MCF 10A (cell line): ENCODE measurements around the gene NDN. TPM values are rescaled to one million over a fixed set of nuclear protein-coding genes. Genes with fewer than 3 reads are reported as not detected.

Experiments used
- BruUV-seq: library from RNA; stranded (reverse); fragments of 400-500 nt; replicated peaks from 2 replicates; lab custom pipeline; 2021; lab: Mats Ljungman, UMichigan
- CTCF ChIA-PET: fragments of 300-600 bp; sonication (Branson Sonifier 250); formaldehyde crosslinking; extraction: SDS; loops from one replicate; lab custom pipeline; 2021; ENCODE audit warnings: antibody characterized with exemption, inconsistent platforms; lab: Yijun Ruan, JAX
- POLR2A ChIA-PET: fragments of 300-600, 350-650 bp; sonication (Branson Sonifier 250); formaldehyde crosslinking; extraction: SDS; loops from one replicate; lab custom pipeline; 2020; ENCODE audit warnings: antibody characterized with exemption, inconsistent platforms; lab: Yijun Ruan, JAX
- DNase-seq: peaks from one replicate; pipeline ENCODE4 v3.0.0-alpha.2; 2018; ENCODE audit not compliant: unreplicated experiment
- H3K27ac Mint-ChIP-seq: one replicate; pipeline ENCODE4 v1.8.0; 2022; ENCODE audit warnings: mild to moderate bottlenecking, low read depth, mixed read lengths; ENCODE audit not compliant: unreplicated experiment
- H3K27me3 Mint-ChIP-seq: one replicate; pipeline ENCODE4 v1.8.0; 2022; ENCODE audit warnings: mixed read lengths; ENCODE audit not compliant: insufficient read depth, unreplicated experiment
- H3K36me3 Mint-ChIP-seq: one replicate; pipeline ENCODE4 v1.8.0; 2022; ENCODE audit warnings: mild to moderate bottlenecking, moderate library complexity, mixed read lengths; ENCODE audit not compliant: insufficient read depth, unreplicated experiment
- H3K4me1 Mint-ChIP-seq: one replicate; pipeline ENCODE4 v1.8.0; 2022; ENCODE audit warnings: mixed read lengths; ENCODE audit not compliant: insufficient read depth, unreplicated experiment
- H3K4me3 Mint-ChIP-seq: one replicate; pipeline ENCODE4 v1.8.0; 2022; ENCODE audit warnings: mild to moderate bottlenecking, moderate library complexity, mixed read lengths; ENCODE audit not compliant: unreplicated experiment
- H3K9me3 Mint-ChIP-seq: one replicate; pipeline ENCODE4 v1.8.0; 2022; ENCODE audit warnings: mixed read lengths; ENCODE audit not compliant: unreplicated experiment
- intact Hi-C: fragments of 100-400 bp; cut with micrococcal nuclease; formaldehyde crosslinking; loops from 2 replicates; pipeline ENCODE4 v1.14.1; 2022
- total RNA-seq: library from RNA; stranded (reverse); gene quantifications from 2 replicates; pipeline ENCODE4 v1.2.3, GENCODE V29; 2022
- TF ChIP-seq, protein P1 (sequence below): fragments of 200-600 bp; IDR thresholded peaks from one replicate; pipeline ENCODE4 v1.8.0; 2022; ENCODE audit warnings: antibody characterized with exemption, mild to moderate bottlenecking; ENCODE audit not compliant: unreplicated experiment

Gene NDN
- total RNA-seq, 1 experiment from 2014 or later = not detected

DNA sequence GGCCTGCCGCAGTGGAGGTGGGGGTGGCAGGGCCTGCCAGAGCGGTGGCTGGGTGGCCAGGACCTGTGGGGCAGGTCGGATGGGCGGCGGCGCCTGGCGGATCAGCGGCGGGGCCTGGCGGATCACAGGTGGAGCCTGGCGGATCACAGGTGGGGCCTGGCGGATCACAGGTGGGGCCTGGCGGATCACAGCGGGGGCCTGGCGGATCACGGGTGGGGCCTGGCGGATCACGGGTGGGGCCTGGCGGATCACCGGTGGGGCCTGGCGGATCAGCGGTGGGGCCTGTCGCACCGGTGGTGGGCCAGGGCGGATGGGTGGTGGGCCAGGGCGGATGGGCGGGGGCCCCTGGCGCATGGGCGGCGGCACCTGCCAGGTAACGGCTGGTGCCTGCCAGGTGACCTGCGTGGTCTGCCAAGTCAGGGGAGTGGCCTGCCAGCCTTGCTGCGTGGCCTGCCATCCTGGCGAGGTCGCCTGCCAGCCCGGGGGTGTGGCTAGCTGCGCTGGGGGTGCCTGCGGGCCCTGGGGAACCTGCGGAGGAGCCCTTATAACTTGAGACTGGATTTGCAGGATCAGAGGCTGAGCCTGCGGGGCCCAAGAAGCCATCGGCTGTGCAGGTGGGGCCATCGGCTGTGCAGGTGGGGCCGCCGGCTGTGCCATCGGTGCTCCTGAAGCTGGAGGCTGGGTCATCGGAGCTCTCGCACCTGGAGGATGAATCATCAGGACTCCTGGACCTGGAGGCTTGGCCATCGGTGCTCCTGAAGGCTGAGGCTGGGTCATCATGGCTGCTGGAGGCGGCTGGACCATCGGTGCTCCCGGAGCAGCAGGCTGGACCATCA lies 40.7 kb downstream of the NDN start:
- H3K4me1 Mint-ChIP-seq = no peaks in the 10 kb centered on the region

DNA sequence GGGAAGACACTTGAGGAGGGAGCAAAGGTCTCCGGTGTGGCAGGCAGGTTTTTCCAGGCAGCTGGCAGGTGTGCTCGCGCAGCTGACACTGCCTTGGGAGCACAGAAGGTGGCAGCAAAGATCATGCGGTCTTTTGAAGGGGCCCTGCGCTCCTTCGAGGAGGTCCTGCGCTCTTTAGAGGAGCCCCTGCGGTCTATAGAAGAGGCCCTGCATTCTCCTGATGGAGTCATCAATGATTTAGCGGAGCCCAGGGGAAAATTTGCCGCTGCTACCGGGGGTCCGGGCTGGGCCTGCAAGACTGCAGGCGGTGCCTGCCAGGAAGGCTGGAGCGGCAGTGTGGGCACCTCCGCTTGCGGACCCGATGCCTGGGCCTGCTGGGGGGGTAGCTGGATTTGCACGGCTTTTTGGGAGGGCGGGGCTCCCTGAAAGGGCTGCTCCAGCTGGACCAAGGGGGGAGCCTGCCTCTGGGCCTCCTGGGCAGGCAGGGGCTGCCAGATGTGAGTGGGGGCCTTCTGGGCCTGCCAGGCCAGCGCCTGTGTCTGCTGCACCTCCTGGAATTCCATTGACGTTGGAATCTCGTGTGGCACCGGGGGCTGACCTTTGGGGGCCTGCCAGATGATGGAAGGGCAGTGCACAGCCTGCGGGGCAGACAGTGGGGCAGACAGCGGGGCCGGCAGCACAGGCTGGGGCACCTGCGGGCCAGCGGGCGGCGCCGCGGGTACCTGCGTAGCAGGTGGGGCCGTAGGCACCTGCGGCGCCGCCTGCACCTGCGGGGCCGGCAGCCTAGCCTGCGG lies 41.5 kb downstream of the NDN start:
- POLR2A ChIA-PET = no interaction called here
- Mint-ChIP-seq H3K9me3 (no peaks in the 10 kb centered on the region), H3K27me3 (no peaks in the 10 kb centered on the region), H3K4me1 (no peaks in the 10 kb centered on the region), H3K27ac (no peak overlapping the region), H3K36me3 (no peaks in the 10 kb centered on the region), H3K4me3 (no peak overlapping the region)
- intact Hi-C loops = no loop called here
- no peak for DNase-seq
- TF ChIP-seq, protein P1, sequence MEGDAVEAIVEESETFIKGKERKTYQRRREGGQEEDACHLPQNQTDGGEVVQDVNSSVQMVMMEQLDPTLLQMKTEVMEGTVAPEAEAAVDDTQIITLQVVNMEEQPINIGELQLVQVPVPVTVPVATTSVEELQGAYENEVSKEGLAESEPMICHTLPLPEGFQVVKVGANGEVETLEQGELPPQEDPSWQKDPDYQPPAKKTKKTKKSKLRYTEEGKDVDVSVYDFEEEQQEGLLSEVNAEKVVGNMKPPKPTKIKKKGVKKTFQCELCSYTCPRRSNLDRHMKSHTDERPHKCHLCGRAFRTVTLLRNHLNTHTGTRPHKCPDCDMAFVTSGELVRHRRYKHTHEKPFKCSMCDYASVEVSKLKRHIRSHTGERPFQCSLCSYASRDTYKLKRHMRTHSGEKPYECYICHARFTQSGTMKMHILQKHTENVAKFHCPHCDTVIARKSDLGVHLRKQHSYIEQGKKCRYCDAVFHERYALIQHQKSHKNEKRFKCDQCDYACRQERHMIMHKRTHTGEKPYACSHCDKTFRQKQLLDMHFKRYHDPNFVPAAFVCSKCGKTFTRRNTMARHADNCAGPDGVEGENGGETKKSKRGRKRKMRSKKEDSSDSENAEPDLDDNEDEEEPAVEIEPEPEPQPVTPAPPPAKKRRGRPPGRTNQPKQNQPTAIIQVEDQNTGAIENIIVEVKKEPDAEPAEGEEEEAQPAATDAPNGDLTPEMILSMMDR = no peak
- CTCF ChIA-PET = interaction anchor here (0.9 to 1.1 kb wide), 3 partner anchors 9 to 223 kb away, joined by 3 to 4 read pairs (median 3); no protein-coding TSS in a partner anchor
- BruUV-seq = no TSS peak

More for the DNA sequence above, 40.7 kb downstream of the NDN start:
- TF ChIP-seq, protein P1 = no peak
- DNase-seq = no peak
- intact Hi-C loops = no loop called here
- CTCF ChIA-PET = interaction anchor here (0.6 to 1.1 kb wide), 5 partner anchors 8 to 1437 kb away, joined by 3 to 5 read pairs (median 4); no protein-coding TSS in a partner anchor
- Mint-ChIP-seq H3K4me3 (no peak overlapping the region), H3K9me3 (no peaks in the 10 kb centered on the region), H3K27me3 (no peaks in the 10 kb centered on the region), H3K36me3 (no peaks in the 10 kb centered on the region), H3K27ac (no peak overlapping the region)
- BruUV-seq = no TSS peak
- POLR2A ChIA-PET = no interaction called here

DNA sequence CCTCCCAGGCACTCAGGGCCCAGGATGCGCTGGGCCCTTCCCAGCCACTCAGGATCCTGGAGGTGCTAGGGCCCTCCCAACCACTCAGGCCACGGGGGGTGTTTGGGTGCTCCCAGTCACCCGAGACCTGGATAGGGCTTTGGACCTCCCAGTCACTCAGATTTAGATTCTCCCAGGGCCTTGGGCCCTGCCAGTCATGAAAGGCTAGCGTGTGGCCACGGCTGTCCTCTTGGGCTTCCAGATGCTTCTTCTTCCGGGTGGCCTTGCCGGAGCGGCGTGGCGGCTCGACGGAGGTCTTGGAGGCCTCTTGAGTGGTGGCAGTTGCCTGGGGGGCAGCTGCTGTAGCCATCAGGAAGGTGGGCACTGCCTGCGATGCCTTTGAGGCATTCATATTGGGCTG lies 42.3 kb downstream of the NDN start:
- POLR2A ChIA-PET = no interaction called here
- H3K36me3 Mint-ChIP-seq = no peaks in the 10 kb centered on the region

More for the DNA sequence above, 42.3 kb downstream of the NDN start:
- Mint-ChIP-seq H3K4me3 (no peak overlapping the region), H3K4me1 (no peaks in the 10 kb centered on the region), H3K9me3 (no peaks in the 10 kb centered on the region), H3K27me3 (no peaks in the 10 kb centered on the region), H3K27ac (no peak overlapping the region)
- TF ChIP-seq, protein P1 = no peak
- no TSS peak for BruUV-seq
- DNase-seq = no peak
- intact Hi-C loops = no loop called here
- CTCF ChIA-PET = interaction anchor here (1.0 to 4.1 kb wide), 4 partner anchors 15 to 224 kb away, joined by 3 to 49 read pairs (median 4); no protein-coding TSS in a partner anchor
